Epithelial cell of proximal tubule (primary cell): ENCODE data around the gene CANX. TPM values are rescaled to one million over a fixed set of nuclear protein-coding genes. Genes with fewer than 3 reads are reported as not detected.
A peak's percentile ranks its signal among the peaks of the same experiment; 100 is the strongest.
"Not testable (repeated sequence)": the region's sequence is repeated elsewhere in the genome, so short reads cannot be mapped to it uniquely, and the experiment has no call there.

Source experiments
- DNase-seq: peaks from one replicate; pipeline ENCODE4 v3.0.0-alpha.2; 2011; ENCODE audit warnings: low read depth
- H3K4me3 ChIP-seq: 2 replicates; pipeline ENCODE4 v1.5.1; 2011; ENCODE audit warnings: low read depth, mild to moderate bottlenecking, low read length
- CTCF ChIP-seq: conservative IDR thresholded peaks from 2 replicates; pipeline ENCODE4 v1.5.1; 2012; ENCODE audit warnings: low read depth, mild to moderate bottlenecking, low read length
- total RNA-seq: library from RNA; depleted of rRNA; stranded (reverse); fragments of >200 nt; gene quantifications from 2 replicates; pipeline ENCODE4 v1.2.3, GENCODE V29; 2015

Gene CANX
- total RNA-seq, 1 donor from 2014 or later = 467 TPM

- DNase-seq = no peak
Observed at GRCh38 chr5:179679014-179679674, 19.6 kb upstream of the CANX start.

GRCh38 chr5:179680014-179680779 lies 18.6 kb upstream of the CANX start:
- no peak overlapping the region for H3K4me3 ChIP-seq
- no peak for TF ChIP-seq CTCF
- no peak for DNase-seq

More at GRCh38 chr5:179679014-179679674, 19.6 kb upstream of the CANX start:
- H3K4me3 ChIP-seq = peak overlapping the region; percentile 99
- TF ChIP-seq CTCF = peak; percentile 39

- TF ChIP-seq CTCF = no peak
- DNase-seq = peak; percentile 97
Observed at GRCh38 chr5:179680780-179681401, 17.9 kb upstream of the CANX start, which contains the start of gene CBY3. TSS of gene CBY3 (minus strand) at chr5:179681034. CDS start at chr5:179680918, 116 bp downstream.

DNA sequence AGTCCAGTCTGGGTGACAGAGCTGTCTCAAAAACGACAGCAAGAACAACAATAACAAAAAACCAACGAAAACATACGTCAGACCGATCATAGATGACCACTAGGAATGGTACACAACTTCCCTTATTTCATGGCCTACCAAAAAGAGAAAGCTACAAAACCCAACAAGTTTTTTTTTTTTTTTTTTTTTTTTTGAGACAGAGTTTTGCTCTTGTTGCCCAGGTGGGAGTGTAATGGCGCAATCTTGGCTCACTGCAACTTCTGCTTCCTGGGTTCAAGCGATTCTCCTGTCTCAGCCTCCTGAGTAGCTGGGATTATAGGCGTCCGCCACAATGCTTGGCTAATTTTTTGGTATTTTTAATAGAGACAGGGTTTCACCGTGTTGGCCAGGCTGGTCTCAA lies 9.6 kb upstream of the CANX start:
- H3K4me3 ChIP-seq, DNase-seq: not testable (repeated sequence)

More at GRCh38 chr5:179680780-179681401, 17.9 kb upstream of the CANX start, which contains the start of gene CBY3:
- H3K4me3 ChIP-seq = no peak within 1 kb of the TSS

GRCh38 chr5:179694561-179694960 lies 4.2 kb upstream of the CANX start:
- no peak for TF ChIP-seq CTCF
- H3K4me3 ChIP-seq = no peak overlapping the region
- DNase-seq = no peak

- TF ChIP-seq CTCF = no peak
- H3K4me3 ChIP-seq = no peak overlapping the region
- no peak for DNase-seq
Observed at GRCh38 chr5:179696603-179697002, 2.2 kb upstream of the CANX start.

- no peak overlapping the region for H3K4me3 ChIP-seq
- no peak for DNase-seq
- TF ChIP-seq CTCF = no peak
Observed at GRCh38 chr5:179697108-179697507, 1.7 kb upstream of the CANX start.

- peak overlapping the region; percentile 77 for H3K4me3 ChIP-seq
- not testable (repeated sequence) for DNase-seq
Observed at GRCh38 chr5:179697543-179697942, 1.2 kb upstream of the CANX start.
